ENCODE results near the gene TM9SF2.

The TM9SF2 gene

DNA sequence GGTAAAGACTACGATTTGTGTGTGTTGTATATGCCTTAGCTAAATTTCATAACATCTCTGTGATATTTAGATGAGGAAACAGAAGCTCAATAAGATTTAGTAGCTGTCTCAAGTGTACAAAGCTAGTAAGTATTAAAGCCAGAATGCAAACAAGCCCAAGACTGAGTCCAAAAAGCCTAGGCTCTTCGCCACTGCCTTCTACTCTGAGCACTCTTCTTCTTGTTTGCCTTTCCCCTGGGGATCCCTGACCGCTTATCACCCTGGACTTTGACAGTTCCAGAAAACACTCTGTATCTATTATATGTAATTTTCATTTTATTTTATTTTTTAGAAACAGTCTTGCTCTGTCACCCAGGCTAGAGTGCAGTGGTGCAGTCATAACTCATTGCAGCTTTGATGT, 5.8 kb downstream of the TM9SF2 start:
- no peak for ATAC-seq
- peak overlapping the region; percentile 76 for H3K27ac Mint-ChIP-seq
- peaks cover 43% of the 10 kb centered on the region for H3K36me3 Mint-ChIP-seq
- H3K27me3 Mint-ChIP-seq = no peaks in the 10 kb centered on the region
- peaks cover 87% of the 10 kb centered on the region for H3K4me1 Mint-ChIP-seq
- H3K9me3 Mint-ChIP-seq = no peaks in the 10 kb centered on the region
- H3K4me3 Mint-ChIP-seq = peak overlapping the region; percentile 64

DNA sequence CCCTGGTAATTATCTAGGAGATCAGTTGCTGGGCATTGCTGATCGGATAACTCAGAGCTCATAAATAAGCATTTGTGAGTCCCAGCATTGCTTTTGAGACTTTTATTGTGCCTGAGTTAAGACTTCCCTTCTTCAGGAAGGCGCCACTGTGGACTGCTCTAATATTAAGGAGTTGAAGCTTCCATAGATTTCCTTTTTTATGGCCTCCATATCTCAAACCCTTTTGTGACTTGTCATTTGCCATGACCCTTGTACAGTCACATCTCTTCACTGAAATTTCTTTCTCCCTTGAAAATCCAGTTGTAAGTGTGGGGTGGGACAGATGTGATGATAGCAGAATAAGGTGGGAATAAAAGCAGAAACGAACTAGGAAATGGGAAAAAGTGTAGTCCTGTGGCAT, 6.3 kb downstream of the TM9SF2 start:
- Mint-ChIP-seq H3K27me3 (no peaks in the 10 kb centered on the region), H3K36me3 (peaks cover 48% of the 10 kb centered on the region)

DNA sequence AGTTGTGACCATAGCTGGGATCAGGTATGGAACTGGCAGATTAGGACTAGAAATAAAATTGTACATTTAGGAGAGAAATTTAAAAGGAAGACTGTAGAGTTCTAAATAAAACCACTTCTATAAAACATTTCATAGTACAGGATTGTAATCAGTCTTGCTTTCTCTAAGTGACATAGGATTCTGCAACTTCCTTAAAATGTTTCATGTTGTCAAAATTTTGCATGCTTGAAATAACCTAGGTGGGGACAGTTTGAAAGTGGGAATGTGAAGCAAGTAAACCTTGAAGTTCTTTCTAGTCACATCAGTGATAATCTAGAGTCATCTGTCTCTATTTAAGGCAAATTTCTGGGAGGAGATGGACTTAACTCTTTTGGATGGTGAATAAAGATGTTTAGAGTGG, 6.7 kb downstream of the TM9SF2 start:
- no peak for ATAC-seq

More for the DNA sequence above, 6.3 kb downstream of the TM9SF2 start:
- Mint-ChIP-seq H3K27ac (peak overlapping the region; percentile 76), H3K4me3 (peak overlapping the region; percentile 16), H3K9me3 (no peaks in the 10 kb centered on the region), H3K4me1 (peaks cover 87% of the 10 kb centered on the region)
- ATAC-seq = no peak

DNA sequence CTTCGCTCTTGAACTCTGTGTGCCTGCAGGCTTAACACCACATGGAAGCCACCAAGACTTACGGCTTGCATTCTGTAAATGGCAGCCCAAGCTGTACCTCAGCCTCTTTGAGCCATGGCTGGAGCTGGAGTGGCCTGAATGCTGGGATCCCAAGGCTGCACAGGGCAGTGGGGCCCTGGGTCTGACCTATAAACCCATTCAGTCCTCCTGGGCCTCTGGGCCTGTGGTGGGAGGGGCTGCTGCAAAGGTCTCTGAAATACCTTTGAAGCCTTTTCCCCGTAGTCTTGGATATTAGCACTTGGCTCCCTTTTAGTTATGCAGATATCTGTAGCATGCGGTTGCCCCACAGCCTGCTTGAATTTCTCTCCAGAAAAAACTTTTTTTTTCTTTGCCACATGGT, 8.2 kb downstream of the TM9SF2 start:
- Mint-ChIP-seq H3K27ac (peak overlapping the region; percentile 29), H3K4me3 (no peak overlapping the region), H3K27me3 (no peaks in the 10 kb centered on the region), H3K4me1 (peaks cover 89% of the 10 kb centered on the region), H3K9me3 (no peaks in the 10 kb centered on the region), H3K36me3 (peaks cover 55% of the 10 kb centered on the region)
- no peak for ATAC-seq

More for the DNA sequence above, 6.7 kb downstream of the TM9SF2 start:
- Mint-ChIP-seq H3K4me1 (peaks cover 90% of the 10 kb centered on the region), H3K27me3 (no peaks in the 10 kb centered on the region), H3K9me3 (no peaks in the 10 kb centered on the region), H3K36me3 (peaks cover 49% of the 10 kb centered on the region), H3K4me3 (peak overlapping the region; percentile 16), H3K27ac (peak overlapping the region; percentile 76)

DNA sequence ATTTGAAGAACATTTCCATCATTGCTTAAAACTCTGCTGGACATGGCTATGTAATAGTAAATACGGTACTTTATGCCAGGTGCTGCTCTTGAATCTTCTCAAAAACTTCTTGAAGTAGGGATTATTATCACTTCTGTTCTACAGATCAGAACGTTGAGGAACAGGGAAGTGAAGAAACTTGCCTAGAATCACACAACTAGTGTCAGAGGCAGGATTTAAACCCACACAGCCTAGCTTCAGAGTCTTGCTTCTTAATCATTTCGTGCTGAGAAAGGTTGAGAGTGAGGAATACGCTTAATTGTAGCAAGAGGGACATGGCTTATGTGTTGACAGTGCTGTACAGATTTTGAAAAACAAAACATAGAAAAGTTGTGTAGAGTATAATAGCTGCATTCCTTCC, 13.5 kb downstream of the TM9SF2 start:
- H3K9me3 Mint-ChIP-seq = no peaks in the 10 kb centered on the region
- peaks cover 68% of the 10 kb centered on the region for H3K4me1 Mint-ChIP-seq
- peaks cover 32% of the 10 kb centered on the region for H3K36me3 Mint-ChIP-seq
- H3K27ac Mint-ChIP-seq = no peak overlapping the region
- no peak overlapping the region for H3K4me3 Mint-ChIP-seq
- ATAC-seq = no peak
- H3K27me3 Mint-ChIP-seq = no peaks in the 10 kb centered on the region

DNA sequence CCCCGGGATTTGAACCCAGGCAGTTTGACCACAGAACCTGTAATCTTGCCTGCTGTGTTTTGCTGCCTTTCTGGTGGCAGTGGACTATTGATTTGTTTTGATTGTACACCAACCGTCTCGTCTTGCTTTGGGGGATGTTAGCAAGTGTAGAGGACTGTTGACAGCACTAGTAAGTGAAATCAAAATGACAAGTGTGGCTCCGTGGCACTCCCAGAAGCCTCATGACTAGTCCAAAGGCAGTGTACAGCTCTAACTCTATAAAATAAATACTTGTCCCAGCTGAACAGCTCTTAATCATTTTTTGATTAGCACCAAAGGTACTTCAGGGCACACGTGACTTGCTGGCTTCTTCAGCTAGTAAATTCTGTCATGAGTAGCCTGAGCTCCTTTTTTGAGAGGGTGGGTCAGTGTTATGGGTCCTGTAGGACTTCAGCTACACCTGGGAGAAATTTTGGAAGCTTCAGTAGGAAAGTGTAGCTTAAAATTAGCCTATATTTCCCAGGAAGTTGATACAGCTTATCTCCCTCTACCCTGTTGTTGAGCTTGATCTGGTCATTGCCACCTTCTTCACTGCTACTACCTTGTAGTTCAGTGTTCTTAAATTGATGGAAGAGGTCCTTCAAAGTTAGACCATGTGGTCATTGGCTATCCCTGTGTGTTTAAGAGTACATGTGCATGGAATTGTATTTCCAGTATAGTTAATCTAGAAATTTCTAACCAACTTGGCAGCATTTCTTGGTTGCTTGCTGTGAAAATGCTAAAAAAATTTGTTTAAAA, 15.1 kb downstream of the TM9SF2 start:
- peak overlapping the region; percentile 10 for H3K27ac Mint-ChIP-seq
- no peak for ATAC-seq
- H3K4me3 Mint-ChIP-seq = no peak overlapping the region
- no peaks in the 10 kb centered on the region for H3K27me3 Mint-ChIP-seq
- peaks cover 55% of the 10 kb centered on the region for H3K4me1 Mint-ChIP-seq
- peaks cover 21% of the 10 kb centered on the region for H3K36me3 Mint-ChIP-seq
- no peaks in the 10 kb centered on the region for H3K9me3 Mint-ChIP-seq

DNA sequence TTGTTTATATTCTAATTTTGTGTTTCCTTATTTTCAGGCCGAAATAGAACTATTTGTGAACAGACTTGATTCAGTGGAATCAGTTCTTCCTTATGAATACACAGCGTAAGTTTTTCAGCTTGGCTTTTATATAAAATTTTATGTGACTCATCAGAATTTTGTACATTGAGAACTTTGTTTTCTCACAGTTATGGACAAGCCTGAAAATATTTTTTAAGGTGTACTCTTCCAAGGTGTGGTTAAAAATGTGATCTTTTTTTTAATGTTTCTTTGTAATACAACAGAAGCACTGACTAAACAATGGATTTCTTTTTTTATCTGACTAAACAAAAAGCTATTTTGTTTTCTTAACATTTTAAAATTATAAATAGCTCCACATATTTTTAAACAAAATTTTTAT, 16.3 kb downstream of the TM9SF2 start:
- Mint-ChIP-seq H3K27ac (no peak overlapping the region), H3K4me3 (no peak overlapping the region), H3K4me1 (peaks cover 46% of the 10 kb centered on the region), H3K36me3 (peaks cover 18% of the 10 kb centered on the region), H3K27me3 (no peaks in the 10 kb centered on the region), H3K9me3 (no peaks in the 10 kb centered on the region)
- ATAC-seq = no peak

DNA sequence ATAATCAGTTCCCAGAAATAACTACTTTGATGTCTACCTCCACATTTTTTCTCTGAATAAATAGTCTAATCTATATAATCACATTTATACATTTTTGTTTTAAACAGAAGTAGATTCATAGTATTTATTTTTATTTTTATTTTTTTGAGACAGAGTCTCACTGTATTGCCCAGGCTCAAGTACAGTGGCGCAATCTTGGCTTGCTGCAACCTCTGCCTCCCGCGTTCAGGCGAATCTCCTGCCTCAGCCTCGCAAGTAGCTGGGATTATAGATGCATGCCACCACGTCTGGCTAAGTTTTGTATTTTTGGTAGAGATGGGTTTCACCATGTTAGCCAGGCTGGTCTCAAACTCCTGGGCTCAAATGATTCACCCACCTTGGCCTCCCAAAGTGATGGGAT, 16.7 kb downstream of the TM9SF2 start:
- no peak for ATAC-seq
- H3K27me3 Mint-ChIP-seq = no peaks in the 10 kb centered on the region
- no peak overlapping the region for H3K4me3 Mint-ChIP-seq
- H3K27ac Mint-ChIP-seq = no peak overlapping the region
- H3K9me3 Mint-ChIP-seq = no peaks in the 10 kb centered on the region
- H3K36me3 Mint-ChIP-seq = peaks cover 17% of the 10 kb centered on the region
- H3K4me1 Mint-ChIP-seq = peaks cover 42% of the 10 kb centered on the region

DNA sequence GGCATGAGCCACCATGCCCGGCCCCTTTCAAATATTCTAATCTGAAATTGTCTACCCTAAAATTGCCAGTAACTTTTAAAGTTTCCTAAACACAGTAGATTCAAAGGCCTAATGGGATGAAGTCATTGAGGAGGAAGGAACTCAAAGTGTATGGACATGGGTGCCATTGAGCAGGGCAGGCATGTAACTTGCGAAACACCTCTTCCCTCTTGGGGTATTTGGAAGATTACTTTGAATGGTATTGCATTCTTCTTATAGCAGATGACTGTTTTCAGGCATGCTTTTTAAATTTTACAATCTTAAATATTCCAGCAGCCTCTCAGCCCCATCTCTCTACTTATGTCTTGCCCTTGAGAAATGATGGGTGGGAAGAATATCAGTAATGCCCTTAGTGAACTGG, 21.0 kb downstream of the TM9SF2 start:
- no peak overlapping the region for H3K27ac Mint-ChIP-seq
- peaks cover 32% of the 10 kb centered on the region for H3K4me1 Mint-ChIP-seq
- no peak overlapping the region for H3K4me3 Mint-ChIP-seq
- H3K27me3 Mint-ChIP-seq = no peaks in the 10 kb centered on the region
- H3K9me3 Mint-ChIP-seq = no peaks in the 10 kb centered on the region
- peaks cover 50% of the 10 kb centered on the region for H3K36me3 Mint-ChIP-seq
- ATAC-seq = no peak

DNA sequence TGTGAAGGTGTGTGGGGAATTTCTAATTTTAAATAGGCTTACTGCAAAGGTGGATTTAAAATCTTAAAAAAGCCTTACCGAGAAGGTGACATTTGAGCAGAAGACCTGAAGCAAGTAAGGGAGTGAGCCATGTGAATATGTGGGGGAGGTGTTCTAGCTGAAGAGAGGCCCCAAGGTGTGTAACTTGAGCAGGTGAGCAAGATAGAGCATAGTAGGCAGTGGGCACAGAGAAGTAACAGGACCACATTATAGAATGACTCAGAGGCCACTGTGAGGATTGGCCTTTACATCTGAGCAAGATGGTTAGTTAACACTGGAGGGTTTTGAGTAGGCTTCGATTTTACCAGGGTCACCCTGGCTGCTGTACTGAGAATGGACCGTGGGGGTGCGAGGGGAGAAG, 22.6 kb downstream of the TM9SF2 start:
- peak overlapping the region; percentile 58 for H3K27ac Mint-ChIP-seq
- no peaks in the 10 kb centered on the region for H3K27me3 Mint-ChIP-seq
- peaks cover 32% of the 10 kb centered on the region for H3K4me1 Mint-ChIP-seq
- no peak for ATAC-seq
- H3K4me3 Mint-ChIP-seq = no peak overlapping the region
- peaks cover 52% of the 10 kb centered on the region for H3K36me3 Mint-ChIP-seq
- no peaks in the 10 kb centered on the region for H3K9me3 Mint-ChIP-seq

DNA sequence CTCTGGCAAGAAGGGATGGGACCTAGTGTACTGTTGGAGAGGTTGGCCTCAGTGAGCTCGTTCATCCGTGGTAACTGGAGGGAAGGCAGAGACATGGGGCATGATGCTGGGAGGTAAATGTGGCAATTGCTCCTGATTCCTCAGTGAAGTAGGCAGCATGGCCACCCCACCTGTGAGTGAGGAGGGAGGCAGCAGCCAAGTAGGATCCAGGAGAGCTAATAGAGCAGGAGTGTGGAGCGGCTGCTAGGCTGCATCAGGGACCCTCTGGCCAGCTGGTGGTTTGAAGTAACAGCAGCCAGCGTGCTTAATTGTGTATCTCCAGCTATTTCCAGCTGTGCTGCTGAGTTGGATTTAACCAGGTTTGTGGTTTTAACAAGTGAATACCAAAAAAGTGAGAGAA, 24.7 kb downstream of the TM9SF2 start:
- H3K4me1 Mint-ChIP-seq = peaks cover 32% of the 10 kb centered on the region
- H3K27ac Mint-ChIP-seq = peak overlapping the region; percentile 17
- no peak overlapping the region for H3K4me3 Mint-ChIP-seq
- ATAC-seq = no peak
- no peaks in the 10 kb centered on the region for H3K27me3 Mint-ChIP-seq
- H3K9me3 Mint-ChIP-seq = no peaks in the 10 kb centered on the region
- peaks cover 51% of the 10 kb centered on the region for H3K36me3 Mint-ChIP-seq

DNA sequence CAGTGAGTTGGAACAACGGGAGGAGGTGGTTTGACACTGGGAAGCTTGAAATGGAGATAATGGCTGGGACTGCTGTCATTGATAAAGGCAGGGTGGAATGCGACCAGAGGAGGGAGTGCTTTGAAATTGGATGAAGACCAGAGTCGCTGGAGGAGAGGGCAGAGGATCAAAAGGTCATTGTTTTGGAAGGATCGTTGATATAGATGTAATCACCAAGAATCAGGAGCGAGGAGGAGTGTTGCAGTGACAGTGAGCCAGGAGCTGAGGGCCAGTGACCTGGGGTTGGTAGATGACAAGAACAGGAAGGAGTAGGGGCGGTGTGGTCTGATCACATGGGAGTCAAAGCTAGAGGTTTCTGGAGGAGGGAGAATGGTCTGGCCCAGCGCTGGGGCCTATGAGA, 25.3 kb downstream of the TM9SF2 start:
- Mint-ChIP-seq H3K36me3 (peaks cover 51% of the 10 kb centered on the region), H3K27me3 (no peaks in the 10 kb centered on the region), H3K9me3 (no peaks in the 10 kb centered on the region), H3K4me1 (peaks cover 27% of the 10 kb centered on the region), H3K4me3 (no peak overlapping the region), H3K27ac (peak overlapping the region; percentile 17)
- ATAC-seq = no peak

DNA sequence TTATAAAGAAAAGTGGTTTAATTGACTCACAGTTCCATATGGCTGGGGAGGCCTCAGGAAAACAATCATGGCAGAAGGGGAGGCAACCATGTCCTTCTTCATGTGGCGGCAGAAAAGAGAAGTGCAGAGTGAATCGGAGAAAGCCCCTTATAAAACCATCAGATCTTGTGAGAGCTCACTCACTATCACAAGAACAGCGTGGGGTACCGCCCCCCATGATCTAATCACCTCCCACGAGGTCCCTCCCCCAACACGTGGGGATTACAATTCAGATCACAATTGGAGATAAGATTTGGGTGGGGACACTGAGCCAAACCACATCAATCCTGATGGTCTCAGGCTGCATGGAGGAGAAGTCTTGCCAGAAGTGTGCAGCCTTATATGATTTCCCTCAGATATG, 26.0 kb downstream of the TM9SF2 start:
- no peak for ATAC-seq
- H3K4me1 Mint-ChIP-seq = peaks cover 26% of the 10 kb centered on the region
- no peaks in the 10 kb centered on the region for H3K9me3 Mint-ChIP-seq
- no peak overlapping the region for H3K4me3 Mint-ChIP-seq
- peaks cover 54% of the 10 kb centered on the region for H3K36me3 Mint-ChIP-seq
- peak overlapping the region; percentile 17 for H3K27ac Mint-ChIP-seq
- no peaks in the 10 kb centered on the region for H3K27me3 Mint-ChIP-seq

DNA sequence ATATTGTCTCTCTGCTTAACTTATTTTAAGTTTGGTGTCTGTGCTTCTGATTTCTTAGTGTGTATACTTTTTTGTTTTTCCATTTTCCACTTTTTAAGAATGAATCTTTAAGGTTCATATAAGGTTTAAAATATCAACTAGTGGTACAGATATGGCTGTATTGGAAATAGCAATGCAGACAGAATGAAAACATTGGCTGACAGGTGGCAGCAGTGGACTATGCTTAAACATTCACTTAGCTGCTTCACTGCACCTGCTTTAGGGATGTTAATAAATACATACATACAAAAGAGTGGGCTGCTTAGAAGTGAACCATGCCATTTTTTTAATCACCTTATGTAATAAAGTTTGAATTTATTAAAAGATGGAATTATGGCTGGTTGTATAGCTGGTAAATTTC, 27.3 kb downstream of the TM9SF2 start:
- peaks cover 51% of the 10 kb centered on the region for H3K36me3 Mint-ChIP-seq
- no peak overlapping the region for H3K4me3 Mint-ChIP-seq
- H3K27me3 Mint-ChIP-seq = no peaks in the 10 kb centered on the region
- no peak overlapping the region for H3K27ac Mint-ChIP-seq
- no peaks in the 10 kb centered on the region for H3K9me3 Mint-ChIP-seq
- ATAC-seq = peak; percentile 48
- peaks cover 26% of the 10 kb centered on the region for H3K4me1 Mint-ChIP-seq

DNA sequence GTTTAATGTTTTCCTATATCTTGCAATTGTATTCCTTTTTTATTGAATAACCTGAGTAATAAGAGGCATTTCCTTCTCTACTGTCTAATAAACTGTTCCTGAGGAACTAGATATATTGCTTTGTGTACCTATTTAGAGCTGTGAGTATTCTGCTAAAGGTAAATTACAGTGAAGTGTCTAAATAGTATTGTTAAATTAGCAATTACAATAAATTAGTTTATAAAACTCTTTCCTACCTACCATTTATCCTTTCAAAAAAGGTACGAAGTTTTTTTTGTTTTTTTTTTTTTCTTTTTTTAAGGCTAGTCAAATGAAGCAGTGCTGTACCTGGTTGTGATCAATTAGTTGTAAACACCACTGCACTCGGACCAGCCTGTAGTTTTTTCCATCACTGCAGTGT, 34.8 kb downstream of the TM9SF2 start:
- Mint-ChIP-seq H3K36me3 (peaks cover 44% of the 10 kb centered on the region), H3K4me1 (peaks cover 9% of the 10 kb centered on the region), H3K4me3 (no peak overlapping the region), H3K9me3 (no peaks in the 10 kb centered on the region), H3K27ac (no peak overlapping the region), H3K27me3 (no peaks in the 10 kb centered on the region)
- ATAC-seq = no peak

DNA sequence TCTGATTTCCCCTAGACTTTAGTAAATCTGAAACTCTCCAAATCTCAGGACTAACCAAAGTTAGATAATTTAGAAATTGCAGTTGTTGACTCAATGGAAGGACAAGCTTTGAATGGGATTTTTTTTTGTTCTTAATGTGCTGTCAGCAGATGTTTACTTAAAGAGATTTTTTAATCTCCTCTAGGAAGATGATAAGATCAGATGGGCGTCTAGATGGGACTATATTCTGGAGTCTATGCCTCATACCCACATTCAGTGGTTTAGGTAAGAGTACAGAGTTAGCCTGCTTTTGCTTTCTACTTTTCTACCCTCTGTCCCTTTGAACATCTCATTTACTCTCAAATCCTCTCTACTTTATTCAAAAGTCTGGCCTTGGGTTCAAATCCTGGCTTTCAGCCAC, 39.3 kb downstream of the TM9SF2 start:
- Mint-ChIP-seq H3K9me3 (no peaks in the 10 kb centered on the region), H3K4me1 (peaks cover 32% of the 10 kb centered on the region), H3K27ac (peak overlapping the region; percentile 68), H3K27me3 (no peaks in the 10 kb centered on the region), H3K36me3 (peaks cover 46% of the 10 kb centered on the region), H3K4me3 (no peak overlapping the region)
- ATAC-seq = no peak
